IPS-NIHi7 (cell line): ENCODE results near the gene AGAP1.

ENCODE experiments used
- DNase-seq: peaks from one replicate; pipeline ENCODE4 v3.0.0; 2012; ENCODE audit warnings: mixed read lengths; ENCODE audit errors: extremely low spot score

The AGAP1 gene

DNA sequence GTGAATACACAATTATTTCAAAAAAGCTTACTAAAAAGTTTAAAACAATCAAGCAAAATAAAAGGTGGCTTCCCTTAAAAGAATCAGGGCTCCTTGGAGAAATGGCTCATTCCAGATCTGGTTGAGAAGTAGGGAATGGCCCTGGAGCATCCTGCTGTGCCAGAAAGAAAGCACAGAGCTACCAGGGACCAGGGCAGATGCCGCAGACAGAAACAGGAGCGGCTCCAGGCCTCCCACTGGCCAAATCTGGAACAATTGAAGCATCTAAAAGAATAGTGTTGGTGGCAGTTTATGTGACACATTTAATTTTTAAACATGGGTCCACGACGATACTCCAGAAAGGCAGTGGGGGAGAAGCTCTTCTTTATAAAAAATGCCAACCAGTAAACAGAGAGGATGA is 598.9 kb downstream of the AGAP1 start:
- DNase-seq: no peak

DNA sequence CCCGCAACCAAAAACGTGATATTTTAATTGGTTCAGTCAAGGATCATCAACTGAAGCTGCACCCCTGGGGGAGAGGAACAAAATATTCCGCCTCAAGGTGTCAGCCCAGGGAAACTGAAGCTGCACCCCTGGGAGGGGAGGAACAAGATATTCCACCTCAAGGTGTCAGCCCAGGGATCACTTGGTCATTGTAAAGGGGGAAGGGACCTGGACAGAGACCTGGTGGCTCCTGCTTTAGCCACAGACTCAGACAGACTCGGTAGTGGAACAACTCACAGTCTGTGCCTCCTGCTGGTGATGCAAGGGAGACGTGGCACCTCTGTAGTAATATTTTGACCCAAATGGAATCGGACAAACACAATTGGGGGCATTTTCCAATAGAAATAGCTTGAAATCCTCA is 599.3 kb downstream of the AGAP1 start:
- DNase-seq: no peak

DNA sequence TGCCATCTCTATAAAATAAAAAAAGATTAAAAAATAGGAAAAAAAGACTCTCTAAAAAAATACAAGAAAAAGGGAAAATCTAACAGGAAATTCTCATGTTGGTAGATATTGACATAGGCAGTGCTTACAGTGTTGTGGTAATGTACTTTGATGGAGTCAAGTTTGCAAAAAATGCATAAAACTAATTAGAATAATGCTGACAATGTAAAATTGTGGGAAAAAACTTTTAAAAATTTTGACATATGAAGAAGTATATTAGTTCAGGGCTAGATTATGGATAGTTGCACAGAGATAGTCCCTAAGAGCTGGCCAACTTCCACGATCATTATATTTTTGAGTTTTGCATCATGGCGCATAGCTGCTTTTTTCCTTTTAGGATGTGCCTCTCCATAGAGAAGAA is 601.7 kb downstream of the AGAP1 start:
- DNase-seq: no peak

DNA sequence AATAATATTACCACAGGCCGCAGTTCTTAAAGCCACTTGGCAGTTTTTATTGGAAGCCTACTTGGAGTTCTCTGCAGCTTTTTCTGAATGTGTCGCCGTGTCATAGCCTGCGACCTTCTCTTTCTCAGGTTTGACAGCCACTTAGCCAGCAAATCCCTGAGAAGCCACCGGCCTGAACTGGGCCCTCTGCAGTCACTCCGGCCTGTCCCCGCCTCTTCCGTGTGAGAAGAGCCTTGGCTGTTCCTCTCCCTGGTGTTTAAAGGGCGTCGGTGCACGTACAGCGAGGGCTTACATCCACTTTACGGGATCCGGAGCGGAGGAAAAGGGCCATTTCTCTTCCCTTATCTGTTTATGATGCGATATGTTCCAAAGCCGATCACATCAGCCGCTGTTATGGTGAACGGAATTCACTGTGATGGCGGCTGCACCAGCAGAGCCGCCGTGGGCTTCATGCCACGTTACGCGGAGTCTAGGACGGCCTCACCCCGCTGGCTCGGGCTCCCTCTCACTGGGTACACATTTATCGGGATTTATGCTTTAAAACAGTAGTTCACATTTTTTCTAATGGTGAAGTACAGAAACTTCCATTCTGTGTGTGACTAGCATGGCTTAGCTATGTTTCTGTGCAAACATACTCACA is 607.6 kb downstream of the AGAP1 start:
- no peak for DNase-seq

DNA sequence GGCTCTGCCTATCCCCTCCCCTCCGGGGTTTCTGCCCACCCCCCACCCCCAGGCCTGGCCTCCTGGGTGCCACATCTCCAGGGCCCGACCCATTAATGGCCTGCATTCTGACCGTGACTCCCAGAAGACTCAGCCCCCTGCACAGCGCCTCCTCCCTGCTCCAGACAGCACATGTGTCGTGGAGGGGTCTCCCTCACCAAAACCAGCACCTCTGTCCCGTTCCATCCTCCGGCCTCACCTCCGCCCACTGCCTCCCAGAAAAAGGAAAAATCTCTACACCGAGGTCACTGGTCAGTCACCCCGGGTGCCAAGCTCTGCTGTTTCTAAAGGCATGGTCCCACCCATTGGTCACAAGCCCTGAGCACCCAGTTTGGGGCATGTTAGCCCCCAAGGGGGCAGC is 609.1 kb downstream of the AGAP1 start:
- no peak for DNase-seq

DNA sequence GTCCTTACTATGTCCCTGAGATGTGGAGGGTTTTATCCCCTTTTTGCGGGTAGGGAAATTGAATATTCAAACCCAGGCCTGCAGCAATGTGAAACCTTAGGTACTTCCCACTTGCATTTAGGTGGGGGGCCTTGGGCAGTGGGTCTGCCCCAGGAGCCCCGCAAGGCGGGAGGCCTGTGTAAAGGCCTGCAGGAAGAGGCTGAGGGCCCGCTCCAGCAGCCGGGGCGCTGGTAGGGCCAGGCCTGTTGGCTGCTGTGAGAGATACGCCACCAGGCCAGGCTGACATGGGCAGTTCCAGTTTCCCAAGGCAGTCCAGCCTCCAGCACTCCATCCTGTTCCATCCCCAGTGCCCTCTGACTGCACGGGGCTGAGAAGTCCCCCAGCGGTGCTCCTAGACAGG is 610.1 kb downstream of the AGAP1 start:
- no peak for DNase-seq

DNA sequence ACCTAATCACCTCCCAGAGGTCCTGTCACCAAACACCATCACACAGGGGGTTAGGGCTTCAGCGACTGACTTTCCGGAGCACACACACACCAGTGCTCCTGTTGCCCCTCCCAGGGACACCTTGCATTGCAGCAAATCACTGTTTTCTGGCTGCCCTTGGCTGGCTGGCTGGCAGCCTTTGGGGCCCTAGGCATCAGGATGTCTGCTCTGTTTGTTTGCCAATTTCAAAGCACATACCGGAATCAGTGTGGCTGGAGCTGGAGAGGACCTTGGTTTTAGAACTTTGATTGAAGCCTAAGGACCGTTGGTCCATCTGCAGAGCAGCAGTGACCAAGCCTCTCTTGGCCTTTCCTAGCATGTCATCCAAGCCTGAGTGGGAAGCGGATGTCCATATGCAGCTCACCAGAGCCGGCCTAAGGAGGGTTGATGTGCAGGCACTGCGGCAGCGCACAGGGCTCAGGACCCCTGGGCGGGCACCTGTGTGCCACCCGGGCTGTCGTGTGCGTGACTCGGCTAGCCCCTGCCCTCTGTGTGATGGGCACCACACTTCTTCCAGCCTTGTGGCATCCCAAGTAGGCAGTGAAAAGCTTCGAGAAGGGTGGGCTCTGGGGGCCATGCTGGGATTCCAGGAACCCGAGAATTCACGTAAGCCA is 612.2 kb downstream of the AGAP1 start:
- DNase-seq: no peak

DNA sequence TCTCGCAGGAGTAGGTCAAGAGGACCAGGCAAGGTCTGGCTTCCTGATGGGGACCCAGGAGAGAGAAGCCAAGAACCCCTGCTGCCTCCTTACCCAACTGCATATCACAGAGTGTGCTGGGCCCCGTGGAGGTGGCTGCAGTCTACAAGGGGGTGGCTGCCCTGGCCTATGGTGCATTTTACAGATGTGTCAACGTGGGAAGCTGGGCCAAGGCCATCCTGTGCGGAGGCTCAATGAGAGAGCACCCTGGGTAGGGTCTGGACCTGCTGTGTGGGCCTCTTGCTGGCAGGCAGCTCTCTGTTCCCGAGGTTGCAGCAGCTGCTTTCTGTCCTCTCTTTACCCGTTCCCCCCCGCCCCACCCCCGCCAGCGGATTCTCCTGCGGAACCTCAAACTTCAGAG is 612.9 kb downstream of the AGAP1 start:
- no peak for DNase-seq

DNA sequence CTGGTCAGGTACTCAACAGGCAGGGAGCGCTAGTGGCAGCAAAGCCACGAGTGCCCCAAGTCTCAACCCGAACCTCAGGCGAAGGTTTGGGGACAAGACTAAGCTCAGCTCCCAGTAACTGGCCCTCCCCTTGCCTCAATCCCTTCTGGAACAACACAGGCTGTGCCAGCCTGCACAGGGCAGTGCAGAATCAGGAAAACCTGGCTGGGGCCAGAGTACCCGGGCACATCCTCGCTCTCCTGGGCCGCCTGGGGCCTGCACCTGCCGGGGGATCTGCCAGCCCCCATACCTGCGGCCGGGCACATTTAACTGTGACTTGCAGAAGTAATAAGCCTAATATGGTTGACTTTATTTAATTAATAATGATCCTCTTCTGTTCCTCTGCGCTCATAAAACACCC is 613.7 kb downstream of the AGAP1 start:
- no peak for DNase-seq

DNA sequence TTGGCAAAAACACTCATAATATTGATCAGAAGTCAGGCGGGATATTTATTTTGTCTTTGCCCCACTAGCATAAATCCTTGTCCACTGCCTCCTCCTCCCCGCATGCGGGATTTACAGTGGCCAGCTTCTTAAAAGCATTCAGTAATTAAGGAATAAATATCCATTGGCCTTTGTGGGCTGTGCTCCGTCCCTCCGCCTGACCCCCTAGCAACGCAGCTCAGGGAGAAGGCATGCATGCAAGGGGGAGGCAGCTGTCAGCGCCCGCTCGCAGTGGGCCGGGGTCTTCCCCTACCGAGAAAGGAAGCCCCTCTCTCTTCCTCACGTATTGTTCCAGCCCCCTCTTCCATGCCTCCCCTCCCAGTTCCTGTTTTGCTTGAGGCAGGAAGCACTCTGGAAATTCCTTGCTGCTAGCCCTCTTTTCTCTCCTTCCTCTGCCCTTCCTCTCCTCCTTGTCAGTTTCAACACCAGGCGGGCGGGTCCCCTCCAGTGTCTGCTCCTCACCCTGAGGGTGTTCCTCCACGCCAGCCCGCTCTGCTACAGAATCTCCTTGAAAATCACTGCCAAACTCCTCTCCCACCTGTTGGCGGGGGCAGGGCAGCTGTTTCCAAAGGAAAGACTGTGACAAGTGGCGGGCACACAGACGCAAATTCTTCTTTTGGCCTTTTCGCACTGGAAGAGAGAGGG is 614.2 kb downstream of the AGAP1 start:
- peak; percentile 52 for DNase-seq

DNA sequence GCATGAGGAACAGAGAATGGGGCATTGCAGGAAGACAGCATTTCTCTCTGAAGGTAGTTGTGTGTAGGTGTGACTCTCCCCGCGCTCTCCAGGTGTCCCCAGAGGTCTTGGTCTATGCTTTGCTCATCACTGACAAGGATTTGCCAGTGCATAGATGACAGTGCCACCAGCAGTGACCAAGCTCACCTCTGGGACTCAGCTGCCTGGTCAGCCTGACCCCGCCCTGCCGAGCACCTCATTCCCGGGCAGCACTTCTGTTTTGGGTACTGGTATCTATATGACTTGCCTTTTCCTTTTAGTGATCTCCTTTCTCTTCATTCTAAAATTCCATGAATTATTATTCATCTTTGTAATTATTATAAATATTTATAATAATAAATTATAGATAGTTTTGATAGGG is 615.2 kb downstream of the AGAP1 start:
- no peak for DNase-seq

DNA sequence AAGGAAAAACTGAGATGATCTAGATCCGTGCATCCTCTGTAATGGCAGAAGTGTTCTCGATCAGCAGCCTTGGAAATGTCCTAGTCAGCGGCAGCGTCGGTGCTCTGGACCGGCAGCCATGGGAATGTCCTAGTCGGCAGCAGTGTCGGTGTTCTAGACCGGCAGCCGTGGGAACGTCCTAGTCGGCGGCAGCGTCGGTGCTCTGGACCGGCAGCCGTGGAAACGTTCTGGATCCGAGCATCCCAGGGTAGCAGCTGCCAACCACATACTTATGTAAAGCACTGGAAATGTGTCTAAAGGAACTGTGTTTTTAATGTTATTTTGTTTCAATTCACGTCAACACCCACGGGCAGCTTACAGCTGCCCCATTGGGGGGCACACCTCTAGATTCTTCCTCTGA is 615.6 kb downstream of the AGAP1 start:
- DNase-seq: no peak

DNA sequence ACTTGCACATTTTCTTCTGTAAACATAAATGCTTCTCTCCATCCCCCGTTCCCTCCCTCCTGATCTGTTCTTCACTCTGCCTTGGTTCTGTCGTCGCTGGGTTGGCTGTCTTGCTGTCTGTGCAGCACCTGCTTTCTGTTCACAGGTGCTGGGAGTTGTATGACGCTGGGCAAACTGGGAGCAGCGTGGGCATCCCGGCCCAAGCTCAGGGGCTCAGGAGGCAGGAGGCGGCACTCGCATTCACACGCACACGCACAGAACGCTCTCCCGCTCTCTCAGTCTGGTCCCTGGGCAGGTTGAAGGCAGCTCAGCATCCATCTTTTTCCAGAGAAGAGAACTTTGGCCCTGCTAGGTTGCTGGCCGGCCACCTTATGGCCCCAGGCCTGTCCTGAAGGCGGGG is 618.6 kb downstream of the AGAP1 start:
- DNase-seq: no peak

DNA sequence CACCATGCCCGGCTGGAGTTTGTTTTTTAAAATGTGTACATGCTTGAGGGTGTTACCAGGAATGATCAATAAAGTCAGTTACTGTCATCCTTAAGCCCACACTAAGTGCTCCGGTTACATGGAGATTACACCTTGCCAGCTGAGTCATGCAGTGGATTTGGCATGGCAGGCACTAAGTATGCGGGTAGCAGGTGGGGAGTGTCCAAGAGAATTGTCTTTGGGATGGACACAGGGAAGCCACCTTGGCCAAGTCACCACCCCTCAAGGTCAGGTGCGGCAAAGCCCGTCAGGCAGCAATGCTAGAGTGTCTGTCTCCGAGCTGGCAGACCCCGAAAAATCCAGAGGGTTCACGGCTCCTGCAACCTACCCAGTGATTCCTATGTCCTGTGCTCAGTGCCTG is 619.6 kb downstream of the AGAP1 start:
- no peak for DNase-seq

DNA sequence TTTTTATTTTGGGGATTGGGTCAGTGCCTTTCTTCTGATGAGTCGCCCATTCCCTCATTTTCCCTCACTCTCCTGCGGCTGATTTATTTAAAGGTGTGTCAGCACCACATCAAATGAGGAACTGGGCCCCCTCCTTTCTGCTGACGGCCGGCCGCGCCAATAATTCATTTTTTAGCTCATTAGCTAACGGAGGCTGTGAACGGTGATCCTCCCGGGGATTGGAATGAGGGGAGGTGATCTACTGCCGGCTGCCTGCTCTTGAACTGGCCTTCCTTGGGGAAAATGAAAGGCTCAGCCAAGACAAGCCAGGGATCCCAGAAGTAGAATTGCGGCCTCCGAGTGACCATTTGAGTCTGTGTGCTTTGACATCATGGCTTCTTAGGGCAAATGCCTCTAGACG is 620.1 kb downstream of the AGAP1 start:
- no peak for DNase-seq

DNA sequence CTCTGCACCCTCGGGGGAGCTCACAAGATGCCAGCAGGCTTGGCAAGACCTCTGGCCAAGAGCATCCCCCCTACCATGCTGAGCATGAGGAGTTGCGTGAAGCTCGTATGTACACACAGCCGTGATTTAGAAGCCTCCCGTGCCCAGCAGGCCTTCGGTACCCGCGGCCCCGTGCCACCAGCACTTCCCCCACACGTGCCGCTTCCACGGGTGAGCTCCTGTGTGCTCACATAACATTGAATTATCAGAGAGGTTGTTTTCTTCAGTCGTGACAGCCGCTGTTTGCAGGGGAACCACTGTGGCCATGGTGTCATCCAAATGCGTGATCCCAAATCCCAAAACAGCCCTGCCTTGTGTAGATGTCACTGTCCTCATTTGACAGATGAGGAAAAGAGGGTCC is 621.1 kb downstream of the AGAP1 start:
- DNase-seq: no peak

DNA sequence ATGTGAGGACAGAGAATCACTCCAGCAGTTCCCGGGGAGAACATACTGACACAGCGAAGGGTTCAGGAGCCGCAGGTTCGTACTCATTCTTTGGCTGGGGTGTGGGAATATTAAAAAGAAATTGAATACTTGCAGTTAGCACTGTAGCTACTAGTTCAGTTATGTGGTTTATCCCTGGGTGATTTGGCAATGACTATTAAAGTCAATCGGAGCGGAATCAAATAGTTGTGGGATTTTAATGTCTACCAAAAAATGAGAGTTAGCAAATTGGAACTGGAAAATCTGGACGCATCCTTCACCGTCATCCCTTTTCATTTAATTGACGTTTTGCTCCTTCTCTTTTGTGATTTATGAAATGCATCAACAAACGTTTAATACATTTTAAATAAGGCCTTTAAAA is 623.6 kb downstream of the AGAP1 start:
- no peak for DNase-seq

DNA sequence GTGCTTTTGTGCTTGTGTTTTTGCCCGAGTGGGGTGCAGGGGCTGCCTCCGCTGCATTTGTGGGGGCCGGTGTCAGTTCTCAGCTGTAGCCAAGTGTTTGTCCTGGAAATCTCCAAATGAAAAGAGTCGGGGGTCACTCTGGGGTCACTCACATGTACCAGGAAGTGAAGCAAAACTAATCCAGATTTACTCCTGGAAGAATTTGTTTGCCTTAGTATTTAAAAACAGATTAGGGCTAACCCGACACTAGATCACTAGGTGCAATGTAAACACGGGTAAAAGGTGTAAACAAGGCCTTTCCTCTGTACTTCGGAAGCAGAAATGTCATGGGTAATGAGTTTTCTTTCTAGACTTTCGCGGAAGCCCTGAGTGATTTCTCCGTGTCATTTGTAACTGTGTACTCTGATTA is 624.0 kb downstream of the AGAP1 start:
- DNase-seq: no peak

DNA sequence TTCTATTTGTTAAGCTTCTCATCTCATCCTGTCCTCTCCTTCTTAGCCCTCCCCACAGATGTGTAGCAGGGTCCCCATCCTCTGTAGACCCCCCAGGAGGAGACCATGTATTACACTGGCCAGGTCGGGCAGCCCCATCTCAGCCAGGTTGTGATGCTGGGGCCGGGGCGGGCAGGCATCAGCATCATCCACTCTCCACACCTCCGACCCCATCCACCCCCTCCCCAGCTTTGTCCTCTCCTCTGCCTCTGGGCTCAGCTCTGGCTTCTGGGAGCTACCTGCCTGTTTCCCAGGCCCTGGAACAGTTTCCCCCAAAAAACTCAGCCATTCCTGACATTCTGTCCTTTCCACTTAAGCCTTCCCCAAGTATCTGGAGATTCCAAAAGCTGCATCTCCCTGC is 625.2 kb downstream of the AGAP1 start:
- no peak for DNase-seq

DNA sequence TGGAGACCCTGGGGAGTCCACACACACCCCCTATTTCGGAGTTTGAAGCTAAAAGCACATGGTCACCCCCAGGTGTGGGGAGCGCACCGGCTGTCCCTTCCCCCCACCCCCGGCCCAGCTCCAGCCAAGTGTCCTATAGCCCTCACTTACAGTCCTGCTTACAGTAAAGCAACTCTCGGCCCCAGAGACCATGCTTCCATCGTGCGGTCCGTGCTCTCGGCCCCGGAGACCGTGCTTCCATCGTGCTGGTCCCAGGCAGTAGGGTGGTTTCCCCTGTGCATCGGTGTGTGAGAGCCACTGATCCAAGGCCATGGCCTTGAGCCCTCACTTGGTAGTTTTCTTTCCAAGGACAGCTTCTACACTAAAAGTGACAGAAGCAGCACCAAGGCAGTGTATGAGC is 625.6 kb downstream of the AGAP1 start:
- no peak for DNase-seq

DNA sequence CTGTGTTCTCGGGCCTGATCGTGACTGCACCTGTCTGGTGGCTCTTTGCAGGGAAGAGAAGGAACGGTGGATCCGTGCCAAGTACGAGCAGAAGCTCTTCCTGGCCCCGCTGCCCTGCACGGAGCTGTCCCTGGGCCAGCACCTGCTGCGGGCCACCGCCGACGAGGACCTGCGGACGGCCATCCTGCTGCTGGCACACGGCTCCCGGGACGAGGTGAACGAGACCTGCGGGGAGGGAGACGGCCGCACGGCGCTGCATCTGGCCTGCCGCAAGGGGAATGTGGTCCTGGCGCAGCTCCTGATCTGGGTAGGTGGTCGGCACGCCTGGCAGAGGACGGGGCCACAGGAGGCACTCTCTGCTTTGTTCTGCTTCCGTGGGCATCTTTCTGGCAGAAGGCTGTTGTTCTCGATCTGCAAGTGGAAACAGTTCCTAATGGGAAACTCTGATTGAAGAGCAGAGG is 626.3 kb downstream of the AGAP1 start:
- no peak for DNase-seq

DNA sequence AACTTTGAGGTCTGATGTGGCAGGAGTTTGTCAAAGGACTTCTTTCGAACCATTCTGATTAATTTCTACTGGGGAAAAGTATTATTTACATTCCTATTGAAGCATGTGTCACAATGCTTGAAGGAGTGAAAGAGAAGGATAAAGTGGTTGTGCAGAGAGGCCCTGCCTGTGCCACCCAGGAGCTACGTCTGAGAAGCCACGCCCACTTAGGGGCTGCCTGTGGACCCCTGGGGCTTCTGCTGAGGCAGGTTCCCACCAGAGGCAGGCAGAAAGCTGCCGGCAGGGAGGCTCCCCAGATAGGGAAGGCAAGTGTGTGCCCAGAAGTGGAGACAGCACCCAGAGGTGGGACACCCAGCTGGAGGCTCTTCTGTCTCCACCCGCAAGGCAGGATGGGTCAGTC is 627.0 kb downstream of the AGAP1 start:
- no peak for DNase-seq

DNA sequence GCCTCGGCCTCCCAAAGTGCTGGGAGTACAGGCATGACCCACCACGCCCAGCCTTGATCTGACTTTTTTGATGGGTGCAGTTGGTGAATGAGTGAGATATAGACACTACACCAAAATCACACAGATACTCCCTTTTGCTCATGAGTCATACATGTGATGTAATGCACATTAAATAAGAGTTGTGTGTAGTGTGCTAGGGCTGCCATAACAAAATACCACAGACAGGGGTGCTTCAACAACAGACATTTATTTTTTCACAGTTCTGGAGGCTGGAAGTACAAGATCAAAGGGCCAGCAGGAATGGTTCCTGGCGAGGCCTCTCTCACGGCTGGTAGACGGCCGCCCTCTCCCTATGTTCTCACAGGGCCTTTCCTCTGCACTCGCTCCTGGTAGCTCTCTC is 627.7 kb downstream of the AGAP1 start:
- DNase-seq: no peak
